ENCODE data around the gene UCN2. TPM values are rescaled to one million over a fixed set of nuclear protein-coding genes. Genes with fewer than 3 reads are reported as not detected.

Gene UCN2, protein sequence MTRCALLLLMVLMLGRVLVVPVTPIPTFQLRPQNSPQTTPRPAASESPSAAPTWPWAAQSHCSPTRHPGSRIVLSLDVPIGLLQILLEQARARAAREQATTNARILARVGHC
- 0.16 TPM in 1 of 2 replicates, not detected in the other for total RNA-seq (2014; rRNA removed; shearing (Covaris generic))
- not detected in 2 replicates for total RNA-seq (2022)
- Bru-seq, nascent RNA: percentile 20 among the genes with signal in this experiment
- percentile 31 among the genes with signal in this experiment for BruChase-seq, experiment 1, labeled RNA remaining after a 6-hour chase
- not detected for BruChase-seq, experiment 2, labeled RNA remaining after a 2-hour chase
- long read RNA-seq: 0 reads

- intact Hi-C loops (cut with micrococcal nuclease; ENCODE audit: unreplicated experiment): loop anchor here (5.0 kb wide), 1 partner anchor 99 kb away; the partner anchor contains the start of gene CELSR3
- Histone ChIP-seq H3K4me1 (ENCODE audit: insufficient read depth, low read length, poor library complexity, severe bottlenecking) (peaks cover 26% of the 10 kb centered on the region), H3K9me3 (ENCODE audit: low read length) (no peaks in the 10 kb centered on the region), H3K4me2 (ENCODE audit: low read length) (no peak within 1 kb of the TSS), H3K27ac (ENCODE audit: low read depth, low read length, poor library complexity, severe bottlenecking) (no peak within 1 kb of the TSS), H4K20me1 (ENCODE audit: insufficient read depth, low read length) (no peaks in the 10 kb centered on the region), H2AFZ (ENCODE audit: low read length) (no peak within 1 kb of the TSS), H3K4me3 (ENCODE audit: low read depth, low read length, poor library complexity, severe bottlenecking) (no peak within 1 kb of the TSS), H3K9me2 (ENCODE audit: insufficient read depth, low read length) (no peaks in the 10 kb centered on the region), H3K36me3 (ENCODE audit: insufficient read depth, low read length) (no peaks in the 10 kb centered on the region), H3K79me2 (ENCODE audit: insufficient read depth, low read depth, low read length) (no peaks in the 10 kb centered on the region)
- no peak for TF ChIP-seq EZH2phosphoT487 (IDR thresholded peaks at IDR 0.05; ENCODE audit: borderline replicate concordance, low read depth, low read length)
- TF ChIP-seq, protein P1, sequence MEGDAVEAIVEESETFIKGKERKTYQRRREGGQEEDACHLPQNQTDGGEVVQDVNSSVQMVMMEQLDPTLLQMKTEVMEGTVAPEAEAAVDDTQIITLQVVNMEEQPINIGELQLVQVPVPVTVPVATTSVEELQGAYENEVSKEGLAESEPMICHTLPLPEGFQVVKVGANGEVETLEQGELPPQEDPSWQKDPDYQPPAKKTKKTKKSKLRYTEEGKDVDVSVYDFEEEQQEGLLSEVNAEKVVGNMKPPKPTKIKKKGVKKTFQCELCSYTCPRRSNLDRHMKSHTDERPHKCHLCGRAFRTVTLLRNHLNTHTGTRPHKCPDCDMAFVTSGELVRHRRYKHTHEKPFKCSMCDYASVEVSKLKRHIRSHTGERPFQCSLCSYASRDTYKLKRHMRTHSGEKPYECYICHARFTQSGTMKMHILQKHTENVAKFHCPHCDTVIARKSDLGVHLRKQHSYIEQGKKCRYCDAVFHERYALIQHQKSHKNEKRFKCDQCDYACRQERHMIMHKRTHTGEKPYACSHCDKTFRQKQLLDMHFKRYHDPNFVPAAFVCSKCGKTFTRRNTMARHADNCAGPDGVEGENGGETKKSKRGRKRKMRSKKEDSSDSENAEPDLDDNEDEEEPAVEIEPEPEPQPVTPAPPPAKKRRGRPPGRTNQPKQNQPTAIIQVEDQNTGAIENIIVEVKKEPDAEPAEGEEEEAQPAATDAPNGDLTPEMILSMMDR (conservative IDR thresholded peaks at IDR 0.05; ENCODE audit: low read length): no peak
- DNase-seq (ENCODE audit: low spot score): no peak
- POLR2A ChIA-PET: no interaction called here
- CTCF ChIA-PET (ENCODE audit: unreplicated experiment): no interaction called here
- BruUV-seq (replicated peaks): no TSS peak
Observed at GRCh38 chr3:48563382-48563918, at the start of gene UCN2. Gene UCN2, minus strand, starts transcription at chr3:48563781. Its CDS starts 657 bp downstream, at chr3:48563124.

DNA sequence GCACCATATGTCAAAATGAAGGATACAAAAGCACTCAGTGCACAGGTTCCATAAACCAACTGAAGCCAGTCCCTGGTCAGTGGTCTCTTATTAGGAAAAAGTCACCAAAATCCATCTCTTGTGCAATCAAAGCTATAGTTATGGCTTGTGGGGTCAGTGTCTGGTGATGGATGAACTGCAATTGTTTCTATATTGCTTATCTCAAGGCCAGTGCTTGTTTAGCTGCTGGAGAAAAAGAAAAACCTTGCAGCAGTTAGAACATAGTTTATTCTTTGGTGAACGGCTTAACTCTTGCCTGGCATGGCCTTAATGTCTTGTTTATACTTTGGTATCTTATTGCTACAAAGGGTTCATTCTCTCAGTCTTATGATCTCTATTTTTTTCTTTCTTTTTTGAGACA lies 48.7 kb upstream of the UCN2 start:
- H3K4me2 ChIP-seq (ENCODE audit: low read length): no peak overlapping the region
- no TSS peak for BruUV-seq (replicated peaks)
- ChIA-PET CTCF (ENCODE audit: unreplicated experiment) (no interaction called here), POLR2A (interaction anchor here (0.7 to 1.0 kb wide), 2 partner anchors 12 to 173 kb away, joined by 3 to 5 read pairs; partner anchors contain the start of gene CCDC51)
- DNase-seq (ENCODE audit: low spot score): no peak
- TF ChIP-seq, protein P1 (conservative IDR thresholded peaks at IDR 0.05; ENCODE audit: low read length): no peak
- TF ChIP-seq EZH2phosphoT487 (IDR thresholded peaks at IDR 0.05; ENCODE audit: borderline replicate concordance, low read depth, low read length): no peak
- no peak overlapping the region for H3K4me3 ChIP-seq (ENCODE audit: low read depth, low read length, poor library complexity, severe bottlenecking)
- H3K36me3 ChIP-seq (ENCODE audit: insufficient read depth, low read length): peaks cover 9% of the 10 kb centered on the region
- H3K79me2 ChIP-seq (ENCODE audit: insufficient read depth, low read depth, low read length): peaks cover 19% of the 10 kb centered on the region
- no peak overlapping the region for H3K27ac ChIP-seq (ENCODE audit: low read depth, low read length, poor library complexity, severe bottlenecking)
- intact Hi-C loops (cut with micrococcal nuclease; ENCODE audit: unreplicated experiment): no loop called here
- no peaks in the 10 kb centered on the region for H3K9me2 ChIP-seq (ENCODE audit: insufficient read depth, low read length)
- H3K4me1 ChIP-seq (ENCODE audit: insufficient read depth, low read length, poor library complexity, severe bottlenecking): peaks cover 15% of the 10 kb centered on the region
- H2AFZ ChIP-seq (ENCODE audit: low read length): no peak overlapping the region
- no peaks in the 10 kb centered on the region for H4K20me1 ChIP-seq (ENCODE audit: insufficient read depth, low read length)
- peaks cover 4% of the 10 kb centered on the region for H3K9me3 ChIP-seq (ENCODE audit: low read length)

Measured in OCI-LY7 (cell line).